Epidermal melanocyte (primary cell): ENCODE results near the gene PLET1.

Experiments used
- DNase-seq: peaks from one replicate; pipeline ENCODE4 v3.0.0; 2011; ENCODE audit warnings: low spot score; ENCODE audit not compliant: insufficient read length

The PLET1 gene

DNA sequence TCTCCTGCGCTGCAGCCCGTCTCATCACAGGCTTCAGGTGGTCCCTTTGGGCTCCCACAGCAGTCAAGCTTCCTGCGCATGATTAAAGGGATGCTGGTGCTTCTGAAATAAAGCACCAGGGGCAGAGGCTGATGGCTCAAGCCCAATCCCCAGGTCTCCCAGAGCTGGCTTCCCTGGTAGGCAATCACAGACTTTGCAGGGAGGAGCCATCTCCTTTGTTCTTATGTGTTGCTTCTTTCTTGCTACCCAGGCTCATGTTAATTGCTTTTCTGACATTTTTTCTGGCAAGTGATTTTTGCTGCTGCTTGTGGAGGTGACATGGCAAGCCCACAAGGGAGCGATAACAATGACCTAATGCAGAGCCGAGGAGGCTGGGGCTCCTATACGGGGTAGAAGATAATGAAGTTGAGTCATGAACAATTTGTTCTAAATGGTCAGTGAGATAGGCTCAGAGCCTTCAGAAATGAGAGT is 25.2 kb upstream of the PLET1 start:
- DNase-seq = no peak

DNA sequence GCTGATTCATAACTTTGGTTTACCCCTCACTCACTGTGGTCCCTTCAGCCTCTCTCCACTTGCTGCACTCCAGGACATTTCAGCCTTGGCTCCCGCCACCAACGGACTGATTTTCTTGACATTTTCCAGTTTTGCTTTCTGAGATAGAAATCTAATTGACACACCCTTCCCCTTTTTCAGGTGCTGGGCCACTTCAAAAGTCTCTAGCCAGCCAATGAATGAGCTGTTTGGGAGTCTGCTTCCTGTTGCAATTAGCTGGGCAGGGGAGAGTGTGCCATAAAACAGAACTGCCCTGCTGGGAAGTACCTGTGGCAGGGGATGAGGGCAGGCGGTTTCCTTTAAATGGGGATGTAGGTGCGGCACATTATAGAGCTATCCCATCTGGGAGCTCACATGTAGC is 21.1 kb upstream of the PLET1 start:
- no peak for DNase-seq

- peak; percentile 76 for DNase-seq
These were observed 19.8 kb upstream of the PLET1 start for GRCh38 chr11:112280268-112281126.

DNA sequence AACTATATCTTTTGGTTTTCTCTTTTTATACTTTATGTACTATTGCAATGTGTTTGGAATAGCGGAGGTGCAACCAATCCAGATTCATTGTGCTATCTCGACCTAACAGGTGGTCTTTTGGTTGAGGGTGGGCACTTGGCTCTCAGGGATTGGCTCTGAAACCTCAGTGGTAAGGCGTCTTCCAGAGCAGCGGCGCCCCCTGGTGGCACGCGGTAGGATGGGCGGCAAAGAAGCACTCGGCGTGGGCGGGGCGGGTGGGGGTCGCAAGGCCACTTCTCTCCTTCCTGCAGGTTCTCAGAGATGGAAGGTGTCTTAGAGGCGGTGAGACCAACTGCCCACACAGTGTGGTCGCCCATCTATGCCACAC is 19.2 kb upstream of the PLET1 start:
- no peak for DNase-seq

DNA sequence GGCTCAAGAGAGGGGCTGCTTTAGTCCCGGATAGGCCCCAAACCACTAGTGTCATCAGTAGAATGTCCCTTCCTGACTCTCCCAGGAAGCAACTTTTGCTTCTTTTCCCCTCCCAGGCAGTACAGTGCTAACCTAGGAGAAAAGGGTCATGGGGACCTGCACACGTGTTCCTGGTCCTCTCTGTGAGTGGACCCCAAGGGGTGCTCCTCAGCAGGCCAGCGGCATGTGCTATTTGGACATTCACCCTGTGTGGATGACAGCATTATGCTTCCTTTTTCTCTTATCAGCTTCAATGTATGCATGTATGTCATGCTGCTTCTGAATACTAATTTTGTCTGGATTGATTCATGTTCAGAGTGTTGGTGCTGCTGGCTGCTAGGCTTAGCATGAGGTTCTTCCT is 18.1 kb upstream of the PLET1 start:
- no peak for DNase-seq

GRCh38 chr11:112277941-112278340 is 17.3 kb upstream of the PLET1 start:
- DNase-seq = peak; percentile 74

DNA sequence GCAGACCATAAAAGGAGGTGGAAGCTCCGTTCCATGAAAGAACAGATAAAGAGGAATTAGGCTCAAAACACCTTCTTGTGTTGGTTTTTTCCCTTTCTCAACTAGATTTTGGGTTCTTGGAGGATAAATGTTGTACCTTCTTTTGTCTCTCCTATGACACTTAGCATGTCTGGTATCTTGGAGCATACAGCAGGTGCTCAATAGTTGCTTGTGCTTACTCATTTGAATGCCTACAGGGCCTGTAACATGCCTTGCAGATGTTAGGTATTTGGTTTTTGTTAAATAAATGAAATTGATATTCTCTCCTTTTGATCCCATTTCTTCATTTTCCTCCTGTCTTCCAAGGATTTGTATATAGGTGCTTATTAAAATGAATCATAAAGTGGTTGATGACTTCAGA is 16.4 kb upstream of the PLET1 start:
- DNase-seq = no peak

DNA sequence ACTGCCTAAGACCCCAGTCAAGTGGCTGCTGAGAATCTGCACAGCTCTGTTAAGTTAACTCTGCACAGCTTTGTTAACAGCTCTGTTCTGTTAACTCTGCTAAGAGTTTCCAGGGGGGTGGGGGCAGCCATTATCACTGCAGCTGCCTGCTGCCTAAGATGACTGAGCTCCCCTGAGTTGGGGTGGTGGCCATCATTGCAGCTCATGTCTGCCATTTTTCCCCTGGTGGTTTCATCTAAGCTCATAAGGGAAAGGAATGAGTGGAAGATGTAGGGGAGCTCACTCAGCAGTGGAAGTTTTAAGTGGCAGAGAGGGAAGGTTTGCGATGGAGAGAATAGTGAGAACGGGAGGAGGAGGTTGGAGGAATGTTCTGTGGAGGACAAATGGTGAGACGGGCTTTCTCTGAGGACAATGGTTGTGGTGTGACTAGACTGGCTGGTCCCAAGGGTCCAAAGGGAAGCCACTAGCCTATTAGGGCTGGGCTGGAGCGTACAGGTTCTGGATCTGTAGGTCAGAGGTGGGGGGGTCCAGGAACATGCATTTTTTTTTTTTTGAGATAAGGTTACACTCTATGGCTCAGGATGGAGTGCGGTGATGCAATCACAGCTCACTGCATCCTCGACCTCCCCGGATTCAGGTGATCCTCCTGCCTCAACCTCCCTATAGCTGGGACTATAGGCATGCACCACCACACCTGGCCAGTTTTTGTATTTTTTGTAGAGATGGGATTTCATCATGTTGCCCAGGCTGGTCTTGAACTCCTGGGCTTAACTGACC is 13.5 kb upstream of the PLET1 start:
- DNase-seq = no peak

GRCh38 chr11:112273066-112273465 is 12.4 kb upstream of the PLET1 start:
- DNase-seq = no peak

DNA sequence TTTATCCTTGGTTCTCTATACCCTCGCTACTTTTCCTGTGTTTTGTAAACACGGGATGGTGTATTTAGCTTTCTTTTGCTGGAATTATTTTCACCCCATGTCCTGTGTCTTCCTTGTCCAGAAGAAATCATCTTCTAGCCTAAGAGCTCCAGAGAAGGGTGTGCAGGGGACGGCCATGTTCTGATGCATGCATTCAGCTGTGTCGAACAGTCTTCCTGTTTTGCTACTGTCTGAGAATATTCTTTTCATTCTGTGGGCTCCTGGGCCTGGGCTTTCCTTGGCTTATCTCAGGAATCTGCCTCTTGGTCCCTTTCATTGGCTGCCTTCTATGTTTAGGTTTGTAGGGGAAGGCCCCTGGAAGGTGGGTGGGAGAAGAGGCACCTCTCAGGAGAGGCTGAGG is 10.6 kb upstream of the PLET1 start:
- no peak for DNase-seq

DNA sequence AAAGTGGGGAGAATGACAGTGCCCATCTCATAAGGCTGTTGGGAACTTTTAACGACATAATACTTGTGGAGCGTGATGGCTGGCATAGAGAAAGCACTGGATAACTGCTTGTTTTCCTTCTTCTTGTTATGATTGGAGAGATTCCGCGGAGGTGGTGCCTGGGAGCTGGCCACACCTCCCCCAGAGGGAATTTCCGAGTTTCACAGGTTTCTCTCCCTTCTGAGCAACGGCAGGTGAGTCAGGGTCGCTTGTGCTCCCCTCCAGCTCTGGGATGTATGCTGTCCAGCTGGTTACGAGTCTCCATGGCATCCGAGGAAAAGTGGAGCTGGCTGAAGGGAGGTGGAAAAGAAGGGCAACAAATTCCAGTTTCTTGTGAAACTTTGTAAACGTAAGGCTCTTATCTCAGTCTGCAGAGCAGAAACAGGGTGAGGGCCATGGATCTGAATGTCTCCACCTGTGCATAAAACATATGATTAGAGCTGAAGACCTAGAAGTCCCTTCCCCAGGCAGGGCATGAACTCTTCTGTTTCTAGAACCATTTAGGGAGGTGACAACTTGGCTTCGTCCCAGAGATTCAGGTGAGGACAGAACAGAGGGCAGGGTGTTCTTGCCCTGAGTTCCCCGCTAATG is 10.0 kb upstream of the PLET1 start:
- DNase-seq = no peak

DNA sequence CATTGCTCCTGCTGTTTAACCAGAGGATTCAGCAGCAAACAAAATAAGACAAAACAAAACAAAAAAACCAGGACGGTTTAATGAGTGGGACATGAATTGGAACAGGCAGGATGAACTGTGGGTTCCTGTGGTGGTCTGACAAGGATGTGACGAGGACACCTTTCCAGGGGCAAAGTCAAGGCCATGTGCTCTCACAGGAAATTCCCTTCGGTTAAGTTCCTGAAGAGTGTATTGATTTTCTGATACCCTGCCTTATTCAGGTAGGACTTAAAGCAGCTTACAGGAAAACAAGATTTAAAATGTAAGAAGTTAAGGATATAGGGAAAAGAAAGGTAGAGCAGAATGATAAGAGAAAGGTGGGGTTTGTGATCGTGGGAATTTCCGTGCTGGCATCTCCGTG is 8.5 kb upstream of the PLET1 start:
- DNase-seq = no peak

- DNase-seq = no peak
These were observed 7.7 kb upstream of the PLET1 start for GRCh38 chr11:112268406-112268805.

DNA sequence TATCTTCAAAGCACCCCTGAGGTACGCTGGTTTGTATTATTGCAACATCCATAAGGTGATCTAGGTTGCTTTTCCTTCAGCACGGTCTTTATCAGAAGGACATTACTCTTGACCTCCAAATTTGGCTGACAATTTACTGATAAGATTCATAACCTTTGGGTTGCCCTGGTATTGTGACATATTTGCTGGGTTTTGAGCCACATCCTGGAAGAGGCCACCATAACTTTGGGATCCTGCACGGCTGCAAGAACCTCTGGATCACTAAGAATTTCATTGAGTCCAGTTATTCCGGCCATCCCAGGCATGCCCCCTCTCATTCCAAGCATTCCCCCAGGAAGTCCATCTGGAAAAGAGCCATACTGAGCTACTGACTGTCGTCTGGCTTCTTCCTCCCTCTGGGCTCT is 6.5 kb upstream of the PLET1 start:
- no peak for DNase-seq

DNA sequence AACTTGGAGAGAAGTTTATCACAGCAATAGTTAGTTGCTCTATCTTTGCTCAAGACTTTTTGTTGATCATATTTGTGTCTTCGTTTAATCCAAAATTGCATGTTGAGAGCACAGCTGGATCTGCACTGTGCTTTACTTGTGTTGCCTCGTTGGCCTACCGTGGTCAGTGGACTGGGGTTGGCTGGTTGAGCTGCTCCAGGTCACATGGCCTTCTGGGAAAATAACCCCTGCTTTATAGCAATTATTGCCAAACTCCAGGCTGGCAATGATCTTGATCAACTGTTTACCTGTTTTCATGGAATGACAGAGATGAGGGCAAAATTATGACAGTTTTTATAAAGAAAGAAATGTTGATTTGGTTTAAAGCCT is 5.7 kb upstream of the PLET1 start:
- DNase-seq = no peak

DNA sequence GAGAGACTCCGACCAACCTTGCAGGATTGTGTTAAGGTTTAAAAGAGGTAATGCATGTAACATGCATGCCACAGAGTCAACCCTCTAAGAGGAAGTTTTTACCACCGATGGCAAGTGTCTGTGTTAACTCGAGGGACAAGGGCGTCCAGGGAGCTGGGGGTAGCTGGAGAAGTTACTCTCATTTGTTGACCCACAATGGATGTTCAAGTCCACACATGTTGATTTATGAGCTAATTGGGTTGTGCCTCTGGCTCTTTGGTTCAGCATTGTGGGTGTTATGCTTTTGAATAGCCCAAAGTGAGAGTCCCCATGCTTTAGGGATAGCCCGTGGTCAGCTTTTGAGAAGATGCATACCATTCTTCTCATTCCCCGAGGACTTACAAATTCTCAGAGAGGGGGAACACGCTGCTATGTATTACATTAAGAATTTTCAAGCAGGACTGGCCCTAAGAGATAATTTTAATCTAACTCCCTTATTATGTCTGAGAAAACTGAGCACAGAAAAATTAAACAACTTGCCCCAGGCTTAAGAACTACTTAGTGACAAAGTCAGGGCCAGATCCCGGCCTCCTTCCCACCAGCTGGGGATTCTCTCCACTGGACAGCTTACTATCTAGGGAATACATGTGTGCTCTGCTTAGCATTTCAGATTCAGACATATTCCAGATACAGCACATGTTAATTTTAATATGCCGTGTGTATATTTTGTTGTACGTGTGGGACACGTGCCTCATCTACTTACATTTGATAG is 5.2 kb upstream of the PLET1 start:
- DNase-seq = no peak

GRCh38 chr11:112255067-112255720 is 5.5 kb downstream of the PLET1 start:
- DNase-seq = no peak

GRCh38 chr11:112253605-112254242 is 6.9 kb downstream of the PLET1 start:
- DNase-seq = no peak

GRCh38 chr11:112249871-112250610 is 10.6 kb downstream of the PLET1 start:
- no peak for DNase-seq

DNA sequence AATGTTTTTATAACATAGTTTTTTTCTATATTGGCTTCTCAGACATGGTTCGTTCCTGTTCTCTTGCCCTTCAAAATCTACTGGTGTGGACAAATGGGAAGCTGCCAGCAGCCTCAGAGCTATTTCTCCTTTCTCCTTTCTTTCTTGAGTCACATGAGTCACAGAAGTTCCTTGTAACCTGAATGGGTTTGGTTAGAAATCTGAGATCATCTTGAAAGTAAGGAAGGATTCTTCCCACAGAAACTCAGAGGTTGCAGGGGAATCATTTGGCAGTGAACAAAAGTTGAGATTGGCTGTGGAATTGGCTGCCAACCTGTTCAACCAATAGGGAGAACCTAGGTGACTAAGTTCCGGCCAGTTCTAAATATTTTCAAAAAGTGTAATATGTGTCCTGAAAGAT is 12.5 kb downstream of the PLET1 start:
- DNase-seq = no peak
